ENCODE data around the gene RBFOX1.
"Not testable (repeated sequence)": the region's sequence is repeated elsewhere in the genome, so short reads cannot be mapped to it uniquely, and the experiment has no call there.

RBFOX1 gene

DNA sequence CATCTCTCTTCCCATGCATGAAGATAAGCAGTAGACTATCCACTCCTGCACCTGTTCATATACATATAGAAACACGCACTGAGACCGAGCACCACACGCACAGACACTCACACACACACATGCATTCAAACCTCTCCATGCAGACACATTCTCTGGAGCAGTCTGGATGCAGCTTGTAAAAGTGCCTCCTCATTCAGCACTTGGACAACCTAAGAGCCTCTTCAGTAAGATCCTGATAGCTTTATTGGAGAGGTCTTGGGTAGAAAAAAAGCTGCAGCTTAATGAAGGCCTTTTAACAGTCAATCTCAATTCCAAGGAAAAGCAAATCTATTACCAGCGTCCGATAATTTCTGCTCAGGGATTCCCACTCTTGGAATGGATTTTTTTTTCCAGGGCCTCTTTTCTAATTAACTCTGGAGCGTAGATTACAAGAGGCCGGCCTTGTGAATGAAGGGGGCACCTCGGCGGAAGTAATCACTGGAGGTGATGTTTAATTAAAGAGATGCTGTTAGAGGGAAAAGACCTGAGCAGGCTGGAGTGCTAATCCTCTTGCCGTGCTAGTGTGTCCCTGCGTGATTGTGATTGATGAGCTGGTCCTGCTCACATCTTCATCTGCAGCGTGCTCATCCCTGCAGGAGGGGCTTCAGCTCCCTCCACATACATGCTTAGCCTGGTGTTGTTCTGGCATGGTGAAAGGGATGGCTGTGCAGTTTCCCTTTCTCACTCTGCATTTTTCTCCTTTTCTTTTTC, 155.1 kb downstream of the RBFOX1 start:
- DNase-seq = no peak

DNA sequence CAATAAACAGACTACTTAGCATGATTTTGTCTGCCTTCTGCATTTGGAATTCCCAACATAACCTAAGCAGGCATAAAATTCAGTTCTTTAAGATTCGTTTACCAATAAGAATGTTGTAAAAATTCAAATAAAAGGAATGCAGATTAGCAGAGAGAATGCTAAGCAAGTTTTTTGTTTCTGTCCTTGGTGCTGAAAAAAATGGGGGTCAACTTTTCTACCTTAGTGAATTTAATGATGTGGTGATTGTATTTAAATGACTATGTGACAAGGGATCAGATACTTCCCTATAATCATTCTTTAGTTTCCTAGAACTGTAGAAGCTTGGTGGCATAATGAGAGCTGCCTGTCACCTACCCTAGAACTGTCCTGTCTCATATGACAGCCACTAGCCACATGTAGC, 159.5 kb downstream of the RBFOX1 start:
- DNase-seq = no peak

DNA sequence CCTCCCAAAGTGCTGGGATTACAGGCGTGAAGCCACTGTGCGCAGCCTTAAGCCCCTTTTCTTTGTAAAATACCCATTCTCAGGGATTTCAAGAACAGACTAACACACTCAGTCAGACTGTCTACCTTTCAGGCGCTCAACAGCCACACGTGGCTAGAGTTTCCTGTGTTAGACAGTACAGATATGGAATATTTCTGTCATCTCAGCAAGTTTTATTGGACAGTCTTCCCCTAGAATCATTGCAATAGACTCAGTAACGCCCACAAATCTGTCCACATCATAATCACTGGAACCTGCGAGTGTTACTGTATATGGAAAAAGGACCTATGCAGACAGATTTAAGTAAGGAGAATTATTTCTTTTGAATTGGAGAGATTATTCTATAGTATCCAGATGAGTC, 160.5 kb downstream of the RBFOX1 start:
- no peak for DNase-seq

DNA sequence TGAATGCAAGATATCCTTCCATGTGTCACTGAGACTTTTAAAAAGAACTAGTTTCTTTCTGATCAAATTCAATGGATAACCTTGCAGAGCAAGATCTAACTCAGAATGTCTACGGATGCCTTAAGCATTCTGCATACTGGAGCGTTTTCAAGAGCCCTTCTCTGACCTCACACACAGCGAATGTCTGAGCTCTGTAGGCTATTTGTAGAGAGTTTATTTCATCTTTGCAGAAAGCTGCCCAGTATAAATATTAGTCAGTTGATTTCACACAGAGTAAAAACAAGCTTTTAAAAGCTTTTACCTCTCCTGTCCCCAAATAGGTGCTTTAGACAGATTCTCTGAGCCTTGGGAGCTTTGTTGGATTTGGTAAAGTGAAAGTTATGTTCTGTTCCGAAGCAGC, 165.0 kb downstream of the RBFOX1 start:
- no peak for DNase-seq

DNA sequence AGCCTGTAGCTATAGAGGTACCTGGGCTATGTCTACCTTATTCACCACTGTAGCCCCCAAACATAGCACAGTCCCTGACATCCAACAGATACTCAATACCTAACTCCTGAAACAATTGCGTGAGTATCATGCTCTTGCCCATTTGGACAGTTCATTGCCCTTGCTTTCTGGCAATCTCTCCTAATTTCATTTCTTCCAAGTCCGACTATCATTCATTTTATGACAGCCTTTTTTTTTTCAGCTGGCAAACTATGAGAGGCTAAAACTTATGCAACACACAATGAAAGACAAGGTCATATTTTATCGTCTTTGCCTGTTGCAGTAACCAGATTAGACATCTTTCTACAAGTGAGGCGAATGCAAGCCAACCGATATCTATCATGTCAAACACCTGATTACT, 169.2 kb downstream of the RBFOX1 start:
- no peak for DNase-seq

DNA sequence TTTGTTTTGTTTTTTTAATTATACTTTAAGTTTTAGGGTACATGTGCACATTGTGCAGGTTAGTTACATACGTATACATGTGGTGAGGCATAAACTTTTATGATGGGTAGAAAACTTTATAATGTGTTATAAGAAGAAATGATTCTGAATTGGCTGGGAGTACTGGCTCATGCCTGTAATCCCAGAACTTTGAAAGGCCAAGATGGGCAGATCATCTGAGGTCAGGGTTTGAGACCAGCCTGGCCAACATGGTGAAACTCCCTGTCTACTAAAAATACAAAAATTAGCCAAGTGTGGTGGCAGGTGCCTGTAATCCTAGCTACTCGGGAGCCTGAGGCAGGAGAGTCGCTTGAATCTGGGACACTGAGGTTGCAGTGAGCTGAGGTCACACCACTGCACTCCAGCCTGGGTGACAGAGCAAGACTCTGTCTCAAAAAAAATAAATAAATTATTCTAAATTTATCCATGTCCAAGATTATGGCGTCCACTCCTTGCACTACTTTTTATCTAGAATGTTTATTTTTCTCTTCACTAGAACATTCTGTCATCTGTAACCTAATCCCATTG, 170.0 kb downstream of the RBFOX1 start:
- DNase-seq = not testable (repeated sequence)

DNA sequence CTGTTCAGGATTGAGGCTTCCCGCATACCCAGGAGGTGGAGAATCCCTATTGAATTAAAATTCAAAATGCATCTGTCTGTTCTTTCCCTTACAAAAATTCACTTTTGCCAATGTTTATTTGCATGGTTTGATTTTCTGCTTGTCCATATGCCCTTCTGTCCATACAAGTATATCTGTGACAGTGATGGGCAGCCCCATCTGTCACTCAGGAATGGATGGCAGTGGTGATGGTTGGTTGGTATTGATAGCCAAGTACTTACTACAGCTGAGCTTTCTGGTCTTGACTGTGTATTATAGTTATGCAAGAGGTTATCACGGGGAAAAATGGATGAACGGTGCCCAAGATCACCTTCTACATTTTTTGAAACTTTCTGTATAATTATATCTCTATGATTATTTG, 171.0 kb downstream of the RBFOX1 start:
- DNase-seq = no peak

DNA sequence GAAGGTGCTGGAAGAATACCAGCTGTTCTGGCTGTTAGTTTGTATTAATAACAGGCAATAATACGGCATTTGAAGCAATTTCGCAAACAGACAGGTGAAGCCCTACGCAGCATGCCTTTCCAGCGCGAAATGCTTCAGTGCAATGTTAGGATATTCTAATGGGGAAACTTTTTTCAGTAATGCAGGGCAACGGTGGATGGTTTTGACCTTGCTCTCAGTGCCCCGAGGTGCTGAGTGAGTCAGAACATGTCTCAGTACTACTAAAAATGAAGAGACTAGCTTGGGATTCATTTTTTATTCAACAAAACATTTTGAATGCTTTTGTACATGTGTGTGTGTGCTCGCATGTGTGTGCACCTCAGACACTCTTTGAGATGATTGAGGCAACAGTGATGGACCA, 172.2 kb downstream of the RBFOX1 start:
- no peak for DNase-seq

DNA sequence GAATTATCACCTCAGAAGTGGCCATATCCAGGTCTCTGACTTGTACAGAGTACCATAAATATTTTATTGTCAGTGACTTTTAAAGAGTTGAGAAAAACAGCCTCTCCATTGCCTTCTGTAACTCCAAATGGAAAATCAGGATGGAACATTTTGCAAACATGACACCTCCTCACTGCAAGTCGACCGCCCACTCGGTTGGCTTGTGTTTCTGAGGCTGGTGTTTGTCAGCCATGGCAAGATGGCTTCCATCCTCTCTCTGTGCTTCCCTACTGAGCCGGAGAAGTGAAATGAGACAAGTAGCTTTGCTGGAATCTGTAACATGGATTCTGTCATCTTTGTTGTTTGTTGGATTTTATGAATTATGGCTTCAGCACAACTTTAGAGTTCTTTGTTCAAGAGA, 172.8 kb downstream of the RBFOX1 start:
- DNase-seq = no peak

DNA sequence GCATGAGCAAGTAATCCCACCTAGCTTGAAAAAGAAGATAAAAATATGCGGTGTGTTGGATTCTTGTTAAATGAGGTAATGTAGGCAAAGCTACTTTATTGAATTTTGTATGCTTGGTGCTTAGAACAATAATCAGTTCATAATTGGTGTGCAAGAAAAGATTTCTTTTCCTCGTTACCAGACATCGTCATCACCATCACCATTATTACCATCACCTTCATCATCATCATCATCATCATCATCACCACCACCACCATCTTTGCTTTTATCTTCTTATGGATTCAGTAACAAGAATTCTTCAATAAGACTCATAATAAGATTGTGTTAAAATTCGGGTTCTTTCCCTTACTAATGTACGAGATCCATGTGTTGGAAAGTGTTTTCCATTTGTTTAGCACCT, 173.7 kb downstream of the RBFOX1 start:
- no peak for DNase-seq

DNA sequence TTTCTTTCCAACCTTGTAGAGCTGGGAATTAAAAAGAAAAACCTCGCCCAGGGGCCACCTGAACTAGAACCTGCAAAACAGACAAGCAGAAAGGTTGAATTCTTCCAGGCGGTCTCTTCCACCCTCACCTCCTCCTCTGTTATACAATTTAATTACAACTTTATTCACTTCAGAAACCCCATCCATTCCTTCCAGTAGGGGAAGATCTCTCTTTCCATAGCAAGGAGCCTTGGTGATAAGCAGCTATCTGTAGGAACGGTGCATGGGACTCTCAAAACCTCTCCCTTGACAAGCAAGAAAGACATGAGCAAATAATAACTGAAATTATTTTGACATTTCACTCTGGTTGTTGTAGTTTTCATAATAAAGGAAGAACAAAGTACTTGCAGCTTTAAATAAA, 176.0 kb downstream of the RBFOX1 start:
- DNase-seq = no peak

DNA sequence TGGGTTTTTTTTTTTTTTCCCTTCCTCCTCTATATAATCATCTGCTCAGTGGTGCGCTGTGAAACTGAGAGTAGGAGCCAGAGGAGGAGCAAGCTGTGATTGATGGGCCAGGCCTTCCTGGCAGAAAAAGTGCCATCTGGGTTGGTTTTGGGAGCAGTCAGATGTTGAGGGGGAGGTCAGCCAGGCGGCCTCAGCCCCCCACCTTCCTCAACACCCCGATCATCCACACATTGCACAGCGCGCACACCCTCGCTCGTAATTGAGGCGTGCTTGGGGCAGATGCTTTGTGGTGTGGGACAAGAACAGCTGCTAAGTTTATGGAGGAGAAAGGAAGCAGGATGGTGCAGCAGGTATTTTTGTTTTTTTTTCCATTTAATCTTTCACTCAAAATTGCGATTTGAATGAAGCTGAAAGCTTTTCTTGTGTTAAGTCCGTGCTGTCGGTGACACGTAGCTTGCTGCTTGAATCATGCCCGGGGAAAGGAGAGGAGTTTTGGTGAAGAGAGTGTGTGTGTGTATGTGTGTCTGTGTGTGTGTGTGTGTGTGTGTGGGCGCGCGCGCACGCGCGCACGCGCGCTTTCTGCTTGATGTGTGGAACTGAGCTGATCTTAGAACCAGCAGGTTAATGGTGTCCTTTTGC, 177.4 kb downstream of the RBFOX1 start:
- DNase-seq = no peak

DNA sequence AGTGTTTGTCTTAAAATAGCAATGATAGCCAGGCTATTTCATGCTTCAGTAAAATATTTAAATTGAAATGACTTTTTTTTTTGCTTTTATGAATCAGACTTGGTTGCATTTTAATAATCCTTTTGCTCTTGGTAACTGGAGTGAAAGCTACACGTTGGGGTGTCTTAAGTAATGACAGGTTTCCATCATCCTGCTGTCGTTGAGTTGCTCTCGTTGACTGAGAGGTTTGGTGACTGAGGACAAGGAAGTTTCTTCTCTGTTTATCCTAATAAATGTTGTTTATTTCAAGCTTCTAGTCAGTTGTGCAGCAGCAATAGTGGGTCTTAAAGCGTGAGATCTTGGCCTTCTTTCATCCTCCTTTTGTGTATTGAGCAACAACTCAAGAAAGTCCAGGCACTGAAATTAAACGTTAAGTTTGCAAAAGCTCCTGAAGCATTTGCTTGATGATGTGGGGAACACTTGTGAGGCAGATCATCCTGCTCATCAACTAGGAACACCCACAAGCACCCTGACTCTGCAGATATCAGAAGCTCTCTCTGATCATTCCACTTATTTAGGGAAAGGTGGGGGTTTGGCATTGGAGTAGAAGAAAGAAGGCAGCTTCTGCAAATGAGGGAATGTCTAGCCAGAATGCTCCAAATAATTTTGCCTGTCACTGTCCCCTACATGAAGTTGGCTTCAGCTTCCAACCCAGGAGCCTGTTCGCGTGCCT, 179.1 kb downstream of the RBFOX1 start:
- DNase-seq = no peak

DNA sequence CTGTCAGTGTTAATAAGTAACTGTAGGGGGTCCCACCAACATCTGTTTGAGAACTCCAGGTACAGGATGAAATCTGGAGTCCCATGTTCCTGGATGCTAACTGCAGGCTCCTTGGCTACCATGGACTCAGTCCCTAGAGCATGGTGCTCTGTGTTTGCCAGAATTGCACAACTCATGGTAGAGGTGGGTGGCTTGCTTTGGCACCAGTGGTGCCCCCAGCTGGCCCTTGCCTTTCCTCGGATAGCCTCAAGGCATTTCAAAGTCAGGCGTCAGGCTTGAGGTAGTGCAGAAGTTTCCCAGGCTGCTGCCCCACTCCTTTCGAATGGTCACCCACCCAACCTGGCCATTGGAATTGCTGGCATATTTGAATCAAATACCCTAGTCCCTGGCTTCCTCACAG, 179.9 kb downstream of the RBFOX1 start:
- DNase-seq = no peak

DNA sequence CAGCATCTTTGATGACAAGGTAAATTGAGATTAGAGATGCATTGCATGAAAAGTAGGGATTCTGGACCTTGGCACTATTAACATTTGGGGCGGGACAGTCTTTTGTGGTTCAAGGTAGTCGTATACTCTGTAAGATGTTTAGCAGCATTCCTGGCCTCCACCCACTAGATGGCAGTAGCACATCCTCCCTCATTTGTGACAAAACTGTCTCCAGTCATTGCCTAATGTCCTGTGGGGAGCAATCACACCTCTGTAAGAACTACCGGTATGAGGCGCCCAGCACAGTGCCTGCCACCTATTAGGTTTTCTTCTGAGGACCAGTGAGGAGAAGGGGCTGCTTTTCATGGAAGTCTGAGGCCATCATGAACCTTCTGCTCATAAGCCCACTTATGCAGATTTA, 180.8 kb downstream of the RBFOX1 start:
- DNase-seq = no peak

DNA sequence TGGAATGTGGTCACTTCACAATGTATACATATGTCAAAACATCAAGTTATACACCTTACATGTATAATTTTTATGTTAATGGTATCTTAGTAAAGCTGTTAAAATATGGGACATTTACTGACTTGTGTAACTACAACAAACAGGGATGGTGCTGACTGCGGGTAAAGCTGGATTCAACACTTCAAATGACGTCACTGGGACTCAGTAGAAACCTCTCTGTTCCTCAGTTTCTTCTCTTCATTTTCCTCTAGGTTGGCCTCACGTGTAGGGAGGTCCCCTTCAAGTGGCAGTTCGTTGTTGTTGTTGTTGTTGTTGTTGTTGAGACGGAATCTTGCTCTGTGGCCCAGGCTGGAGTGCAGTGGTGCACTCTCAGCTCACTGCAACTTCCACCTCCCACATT, 182.9 kb downstream of the RBFOX1 start:
- DNase-seq = no peak

DNA sequence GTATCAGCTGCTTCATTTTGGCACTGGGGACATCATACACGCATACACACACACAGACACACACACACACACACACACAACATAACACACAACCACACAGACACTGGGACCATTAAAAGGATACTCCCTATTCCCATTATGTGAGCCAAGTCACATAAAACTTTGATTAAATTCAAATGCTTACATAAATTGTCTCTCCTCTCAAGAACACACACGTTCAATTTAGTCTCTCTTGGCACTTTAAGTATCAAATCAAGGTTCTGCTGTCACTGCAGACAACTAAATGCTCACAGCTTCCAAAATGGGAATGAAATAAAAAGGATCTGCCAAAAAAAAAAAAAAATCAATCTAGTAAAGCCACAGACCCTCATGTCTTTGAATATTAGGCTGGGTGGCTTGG, 184.9 kb downstream of the RBFOX1 start:
- no peak for DNase-seq

DNA sequence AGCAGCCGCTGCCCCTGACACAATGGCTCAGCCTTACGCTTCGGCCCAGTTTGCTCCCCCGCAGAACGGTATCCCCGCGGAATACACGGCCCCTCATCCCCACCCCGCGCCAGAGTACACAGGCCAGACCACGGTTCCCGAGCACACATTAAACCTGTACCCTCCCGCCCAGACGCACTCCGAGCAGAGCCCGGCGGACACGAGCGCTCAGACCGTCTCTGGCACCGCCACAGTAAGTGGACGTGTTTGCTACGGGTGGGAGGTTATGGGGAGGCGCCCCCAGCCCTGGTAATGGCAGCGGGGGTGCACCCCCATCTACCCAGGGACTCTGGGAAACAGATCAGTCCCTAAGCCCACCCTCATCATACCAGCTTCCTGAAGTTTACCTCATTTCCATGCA, 185.5 kb downstream of the RBFOX1 start:
- no peak for DNase-seq

DNA sequence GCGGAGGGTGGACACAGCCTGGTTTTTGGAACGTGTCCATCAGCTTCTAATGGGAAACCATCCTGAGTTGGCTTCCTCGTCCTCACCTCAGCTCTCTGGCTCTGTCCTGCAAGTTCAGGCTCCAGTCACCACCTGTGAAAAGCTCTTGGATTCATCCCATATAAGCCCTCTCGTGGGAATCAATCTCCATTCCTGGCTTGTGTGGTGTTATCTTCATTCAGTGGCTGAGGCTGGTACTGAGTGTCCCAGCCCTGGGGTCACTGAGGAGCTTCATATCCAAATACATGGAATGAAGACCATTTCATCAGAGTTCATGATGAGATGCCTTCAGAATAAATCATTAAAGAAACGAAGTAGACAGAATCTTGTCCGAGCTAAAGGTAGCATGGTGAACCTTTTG, 189.2 kb downstream of the RBFOX1 start:
- no peak for DNase-seq

DNA sequence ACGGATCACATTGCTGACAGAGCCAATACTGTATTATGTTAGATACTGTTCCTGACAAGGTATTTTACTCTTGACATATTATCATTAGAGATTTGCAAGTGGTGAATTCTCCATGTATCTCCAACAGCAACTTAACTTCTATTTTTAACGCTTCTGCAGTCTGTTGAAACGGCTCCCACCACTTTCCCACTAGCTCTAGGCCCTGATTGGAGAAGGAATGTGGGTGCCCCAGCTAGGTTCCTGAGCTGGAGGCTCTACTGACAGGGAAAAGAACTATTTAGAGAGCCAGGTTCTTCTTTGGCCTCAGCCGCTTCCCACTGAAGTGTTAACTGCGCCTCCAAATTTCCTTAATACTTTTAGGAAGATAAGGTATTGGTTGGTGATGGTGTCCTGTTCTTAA, 191.8 kb downstream of the RBFOX1 start:
- no peak for DNase-seq

DNA sequence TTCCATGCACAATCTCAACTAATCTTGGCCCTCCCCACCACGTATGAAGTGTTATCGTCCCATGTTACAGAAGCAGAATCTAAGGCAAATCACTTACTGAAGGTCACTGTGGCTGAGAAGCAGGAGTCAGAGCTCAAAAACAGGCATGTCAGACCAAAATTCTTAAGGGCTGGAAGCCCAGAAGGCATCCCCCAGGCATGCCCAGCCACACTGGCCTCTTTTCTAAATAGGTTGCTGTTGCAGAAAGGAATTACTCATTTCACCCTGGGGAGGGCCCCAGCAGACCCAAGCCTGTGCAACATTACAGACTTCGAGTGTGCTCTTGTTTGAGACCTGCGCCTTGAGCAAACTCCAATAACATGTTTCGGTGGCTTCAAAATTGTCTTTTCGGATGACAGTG, 194.1 kb downstream of the RBFOX1 start:
- DNase-seq = no peak

DNA sequence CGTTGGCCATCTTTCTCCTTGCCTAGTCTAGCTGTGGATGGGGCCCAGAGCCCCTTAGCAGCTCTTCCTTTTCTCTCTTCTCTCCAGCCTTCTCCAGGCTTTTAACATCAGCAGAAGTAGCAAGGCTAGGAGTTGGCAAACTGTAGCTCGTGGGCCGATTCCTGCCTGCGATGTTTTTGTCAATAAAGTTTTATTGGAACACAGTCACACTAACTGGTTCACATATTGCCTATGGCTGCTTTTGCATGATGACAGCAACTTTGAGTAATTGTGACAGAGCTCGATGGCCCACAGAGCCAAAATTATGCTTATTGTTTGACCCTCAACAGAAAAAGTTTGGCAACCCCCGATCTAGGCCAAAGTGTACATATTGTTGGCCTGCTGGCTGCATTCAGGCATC, 199.9 kb downstream of the RBFOX1 start:
- no peak for DNase-seq

DNA sequence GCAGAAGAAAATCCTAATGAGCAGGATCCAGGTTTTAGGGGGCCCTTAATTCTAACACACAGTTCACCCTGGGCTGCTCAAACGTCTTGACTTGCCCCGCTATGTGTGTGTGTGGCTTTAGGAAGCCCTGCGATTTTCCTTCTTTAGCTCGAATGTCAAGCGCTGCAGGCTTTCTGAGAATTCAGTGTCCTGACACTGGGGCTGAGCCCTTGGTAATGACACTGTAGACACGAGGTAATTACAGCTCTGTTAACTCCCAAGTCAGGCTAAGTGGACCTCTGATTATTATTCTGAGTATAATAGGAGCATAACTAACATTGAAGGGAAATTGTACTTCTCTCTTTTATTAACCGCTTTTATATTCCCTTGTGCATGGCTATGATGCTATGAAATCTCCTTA, 202.1 kb downstream of the RBFOX1 start:
- DNase-seq = no peak

DNA sequence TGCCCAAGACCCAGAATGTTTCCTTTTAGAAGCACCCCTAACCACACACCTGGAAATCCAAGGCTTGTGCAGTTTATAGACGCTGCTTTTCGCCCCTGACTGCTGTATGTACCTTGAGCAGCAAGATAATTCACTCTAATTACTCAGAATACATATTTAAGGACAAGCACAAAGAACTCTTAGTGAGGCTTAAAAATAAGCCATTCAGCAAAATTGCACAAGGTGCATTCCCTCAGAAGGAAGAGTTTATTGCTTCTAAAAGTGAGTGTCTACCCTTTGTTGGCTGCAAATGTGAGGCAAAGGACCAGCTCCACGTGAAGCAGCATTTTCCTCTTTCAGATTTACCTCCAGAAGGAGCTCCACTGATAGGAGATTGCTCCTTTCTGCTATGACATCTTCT, 208.4 kb downstream of the RBFOX1 start:
- DNase-seq = no peak

Data from SW 1271 (cell line).